Body of pancreas (tissue), 4 donors: ENCODE measurements around the gene GRM8. TPM values are rescaled to one million over a fixed set of nuclear protein-coding genes. Genes with fewer than 3 reads are reported as not detected.

Source experiments
- ATAC-seq: fragments of 150-250 bp; one replicate; pipeline ENCODE4 v1.9.1; 2016
- DNase-seq, 4 donors: peaks; one replicate each; pipeline ENCODE4 v3.0.0-alpha.2; 2019
- H3K27ac ChIP-seq, 4 donors: fragments of 200-600 bp; sonication (generic); 1 replicate in 3 of 4; 2 replicates in 1 of 4; pipeline versions ENCODE4 v1.5.1 to v1.6.1; 2016 to 2019; ENCODE audit warnings: mild to moderate bottlenecking in 1 of 4, mixed read lengths in 1 of 4, moderate library complexity in 1 of 4
- H3K27me3 ChIP-seq, 2 donors: fragments of 200-600 bp; sonication (generic); one replicate each; pipeline ENCODE4 v1.6.0; 2016; ENCODE audit warnings: mild to moderate bottlenecking in 1 of 2
- H3K36me3 ChIP-seq, 2 donors: fragments of 200-600 bp; sonication (generic); replicated peaks in 1 of 2; 2 replicates each; pipeline ENCODE4 v1.5.1; 2016; ENCODE audit warnings: low read depth in 2 of 2; ENCODE audit not compliant: insufficient read depth in 1 of 2
- H3K4me1 ChIP-seq: fragments of 200-600 bp; sonication (generic); one replicate; pipeline ENCODE4 v1.6.0; 2016
- H3K4me3 ChIP-seq, 2 donors: fragments of 200-600 bp; sonication (generic); 1 replicate in 1 of 2; 2 replicates in 1 of 2; pipeline ENCODE4 v1.5.1; 2016 to 2019
- H3K9me3 ChIP-seq, 3 donors: fragments of 200-600 bp; sonication (generic); 1 replicate in 2 of 3; 2 replicates in 1 of 3; pipeline ENCODE4 v1.5.1; 2016
- POLR2A ChIP-seq, 3 donors: fragments of 450-650 bp; IDR thresholded peaks; one replicate each; pipeline ENCODE4 v1.6.1; 2016; ENCODE audit warnings: antibody characterized with exemption in 3 of 3, mild to moderate bottlenecking in 2 of 3
- WGBS, 2 donors: methylation state at CpG; one replicate each; pipeline ENCODE4 v1.1.5; 2017; 5-methylcytosine and 5-hydroxymethylcytosine counted together
- intact Hi-C: fragments of 100-400 bp; cut with DNase I; formaldehyde crosslinking; loops from one replicate; pipeline ENCODE4 v1.15.1; 2023
- total RNA-seq, 2 donors: library from RNA; depleted of rRNA; stranded (reverse); fragments of >200 nt; gene quantifications; one replicate each; pipeline ENCODE4 v1.1.0, GENCODE V29; 2016
- TF ChIP-seq, protein P1 (sequence below), 7 experiments: fragments of 450-650 bp in 4 of 7; fragments of 200-600 bp in 3 of 7; sonication (generic) in 3 of 7; IDR thresholded peaks; one replicate each; pipeline ENCODE4 v1.5.1; 2016 to 2019; ENCODE audit warnings: antibody characterized with exemption in 7 of 7

Gene GRM8
- total RNA-seq, 2 donors from 2014 or later, result 2.3 TPM; not detected in 1

DNA sequence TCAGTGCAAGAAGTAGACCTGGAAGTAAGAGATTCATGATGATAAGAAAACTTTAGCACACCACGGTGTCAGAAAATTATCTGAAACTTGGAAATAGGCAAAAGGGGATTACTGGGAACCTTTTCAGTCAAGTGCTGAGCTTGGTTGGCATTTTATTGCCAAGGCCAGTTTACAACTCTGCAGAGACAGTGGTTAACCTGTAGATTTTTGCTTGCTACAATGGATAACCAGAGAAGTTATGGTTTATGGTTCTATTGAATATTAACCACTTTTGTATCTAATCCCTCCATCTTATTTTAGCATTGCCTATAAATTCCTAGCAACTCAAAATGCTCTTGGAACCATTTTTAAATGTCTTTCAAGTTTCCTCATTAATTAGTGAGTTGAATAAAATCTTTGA, 13.3 kb upstream of the GRM8 start:
- ATAC-seq, result no peak
- Histone ChIP-seq H3K4me3 (no peak overlapping the region), H3K4me1 (no peaks in the 10 kb centered on the region), H3K27ac (no peak overlapping the region), H3K36me3 (no peaks in the 10 kb centered on the region), H3K9me3 (no peaks in the 10 kb centered on the region), H3K27me3 (no peaks in the 10 kb centered on the region)
- no peak for TF ChIP-seq POLR2A (IDR thresholded peaks at IDR 0.05)
- TF ChIP-seq, protein P1, sequence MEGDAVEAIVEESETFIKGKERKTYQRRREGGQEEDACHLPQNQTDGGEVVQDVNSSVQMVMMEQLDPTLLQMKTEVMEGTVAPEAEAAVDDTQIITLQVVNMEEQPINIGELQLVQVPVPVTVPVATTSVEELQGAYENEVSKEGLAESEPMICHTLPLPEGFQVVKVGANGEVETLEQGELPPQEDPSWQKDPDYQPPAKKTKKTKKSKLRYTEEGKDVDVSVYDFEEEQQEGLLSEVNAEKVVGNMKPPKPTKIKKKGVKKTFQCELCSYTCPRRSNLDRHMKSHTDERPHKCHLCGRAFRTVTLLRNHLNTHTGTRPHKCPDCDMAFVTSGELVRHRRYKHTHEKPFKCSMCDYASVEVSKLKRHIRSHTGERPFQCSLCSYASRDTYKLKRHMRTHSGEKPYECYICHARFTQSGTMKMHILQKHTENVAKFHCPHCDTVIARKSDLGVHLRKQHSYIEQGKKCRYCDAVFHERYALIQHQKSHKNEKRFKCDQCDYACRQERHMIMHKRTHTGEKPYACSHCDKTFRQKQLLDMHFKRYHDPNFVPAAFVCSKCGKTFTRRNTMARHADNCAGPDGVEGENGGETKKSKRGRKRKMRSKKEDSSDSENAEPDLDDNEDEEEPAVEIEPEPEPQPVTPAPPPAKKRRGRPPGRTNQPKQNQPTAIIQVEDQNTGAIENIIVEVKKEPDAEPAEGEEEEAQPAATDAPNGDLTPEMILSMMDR (IDR thresholded peaks at IDR 0.05), result no peak
- WGBS, 2 donors, result 88 to 92% methylated on average over 1 of the region's 1 CpG
- intact Hi-C loops, result no loop called here
- no peak for DNase-seq

DNA sequence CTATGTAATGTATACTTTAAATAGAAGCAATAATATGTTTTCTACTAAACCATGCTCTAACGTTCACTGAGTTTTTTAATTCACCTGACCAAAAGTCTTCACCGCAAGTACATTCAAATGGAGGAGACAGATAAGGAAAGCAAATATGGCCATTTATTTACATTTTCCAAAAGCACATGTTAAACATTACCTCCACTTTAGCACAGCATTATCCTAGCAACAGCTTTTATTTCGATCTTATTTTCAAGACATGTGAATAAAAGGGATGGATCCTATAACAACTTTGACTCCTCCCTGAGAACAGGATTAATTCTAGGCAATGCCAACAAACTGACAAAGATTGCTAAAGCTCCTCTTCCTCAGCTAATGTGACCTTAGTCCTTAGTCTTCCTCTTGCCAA, 11.5 kb upstream of the GRM8 start:
- intact Hi-C loops, result no loop called here
- ATAC-seq (no peak), DNase-seq (no peak)
- H3K36me3 ChIP-seq, result no peaks in the 10 kb centered on the region
- TF ChIP-seq, protein P1 (IDR thresholded peaks at IDR 0.05), result no peak
- no peak for TF ChIP-seq POLR2A (IDR thresholded peaks at IDR 0.05)
- no peak overlapping the region for H3K4me3 ChIP-seq
- WGBS, 2 donors, result 24 to 27% methylated on average over 3 of the region's 3 CpGs
- no peaks in the 10 kb centered on the region for H3K27me3 ChIP-seq
- H3K4me1 ChIP-seq, result no peaks in the 10 kb centered on the region
- H3K27ac ChIP-seq, result no peak overlapping the region
- H3K9me3 ChIP-seq, result no peaks in the 10 kb centered on the region

DNA sequence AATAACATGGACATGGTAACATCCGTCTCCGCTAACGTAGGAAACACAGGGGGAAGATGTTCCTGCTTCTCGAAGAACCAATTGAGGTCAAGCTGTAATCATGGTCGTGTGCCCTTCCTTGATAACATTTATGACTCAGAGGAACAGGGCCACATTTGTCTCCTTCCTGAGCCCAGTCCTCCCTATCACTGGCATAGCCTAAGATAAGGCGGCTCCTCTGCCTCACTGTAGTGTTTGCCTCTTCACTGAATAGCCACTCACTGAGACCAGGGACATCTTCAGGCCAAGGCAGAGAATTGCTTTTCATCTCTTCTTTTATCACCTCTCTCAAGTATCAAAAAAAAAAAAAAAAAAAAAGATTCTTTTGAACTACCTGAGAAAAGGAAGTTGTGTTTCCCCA, 5.4 kb upstream of the GRM8 start:
- Histone ChIP-seq H3K4me3 (no peak overlapping the region), H3K27me3 (no peaks in the 10 kb centered on the region), H3K27ac (no peak overlapping the region), H3K9me3 (no peaks in the 10 kb centered on the region), H3K36me3 (no peaks in the 10 kb centered on the region), H3K4me1 (peaks cover under 1% of the 10 kb centered on the region)
- ATAC-seq, result no peak
- TF ChIP-seq POLR2A (IDR thresholded peaks at IDR 0.05), result no peak
- TF ChIP-seq, protein P1 (IDR thresholded peaks at IDR 0.05), result no peak
- intact Hi-C loops, result loop anchor here (10.0 kb wide), 1 partner anchor 453 kb away; no protein-coding TSS in a partner anchor
- 60 to 76% methylated on average over 6 of the region's 6 CpGs for WGBS, 2 donors
- no peak for DNase-seq

DNA sequence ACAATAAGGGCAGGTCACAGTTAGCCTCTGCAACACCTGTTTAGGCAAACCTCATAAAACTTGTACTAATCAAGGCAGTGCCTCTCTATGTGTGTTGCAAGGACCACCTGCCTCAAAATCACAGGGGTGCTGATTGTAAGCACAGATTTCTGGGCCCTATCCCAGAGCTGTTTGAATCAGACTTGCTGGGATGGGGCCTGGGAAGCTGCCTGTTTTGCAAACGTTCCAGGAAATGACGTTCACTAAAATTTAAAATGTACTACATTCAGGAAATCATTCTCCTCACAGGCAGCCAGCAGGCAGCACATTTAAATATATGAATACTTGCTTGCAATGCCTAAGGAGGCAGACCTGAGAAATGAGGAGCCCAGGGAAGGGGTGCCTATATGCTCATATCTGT, 4.3 kb upstream of the GRM8 start:
- intact Hi-C loops, result loop anchor here (10.0 kb wide), 1 partner anchor 452 kb away; no protein-coding TSS in a partner anchor
- peaks cover 11% of the 10 kb centered on the region for H3K4me1 ChIP-seq
- H3K27ac ChIP-seq, result no peak overlapping the region
- DNase-seq (no peak), ATAC-seq (no peak)
- H3K4me3 ChIP-seq, result no peak overlapping the region
- 50 to 56% methylated on average over 2 of the region's 2 CpGs for WGBS, 2 donors
- no peaks in the 10 kb centered on the region for H3K9me3 ChIP-seq
- TF ChIP-seq, protein P1 (IDR thresholded peaks at IDR 0.05), result no peak
- no peak for TF ChIP-seq POLR2A (IDR thresholded peaks at IDR 0.05)
- no peaks in the 10 kb centered on the region for H3K27me3 ChIP-seq
- no peaks in the 10 kb centered on the region for H3K36me3 ChIP-seq

DNA sequence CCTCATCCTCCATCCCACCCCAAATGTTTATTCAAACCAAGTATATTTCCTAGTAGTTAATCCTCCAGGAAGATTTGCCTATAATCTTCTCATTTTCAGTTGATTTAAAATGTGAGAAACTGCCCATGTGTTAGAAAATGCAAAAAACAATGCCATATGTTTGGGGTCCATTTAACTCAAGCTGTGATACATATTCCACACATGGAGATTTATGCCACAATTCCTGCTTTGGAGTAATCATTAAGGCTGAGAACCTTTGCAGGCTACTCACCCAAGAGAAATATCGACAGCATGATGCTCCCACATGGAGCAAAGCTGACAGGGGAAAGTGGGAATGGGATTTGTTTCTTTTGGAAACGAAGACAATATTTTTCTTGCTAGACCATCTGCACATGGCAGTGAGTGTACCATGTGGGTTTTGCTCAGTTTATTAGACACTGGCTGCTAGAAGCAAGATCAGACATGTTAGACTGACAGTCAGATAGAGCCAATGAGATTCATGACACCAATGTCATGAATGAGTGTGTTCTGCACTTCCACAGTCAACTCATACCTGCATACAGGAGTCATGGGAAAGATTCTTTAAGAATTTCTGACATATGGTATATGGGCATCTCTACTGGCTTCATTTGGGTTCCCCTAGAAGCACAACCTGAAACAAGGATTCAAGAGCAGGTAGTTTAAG, 3.4 kb upstream of the GRM8 start:
- Histone ChIP-seq H3K9me3 (no peaks in the 10 kb centered on the region), H3K27ac (no peak overlapping the region), H3K36me3 (no peaks in the 10 kb centered on the region), H3K4me3 (no peak overlapping the region), H3K27me3 (peaks cover 0 to 3% of the 10 kb centered on the region in 2 donors), H3K4me1 (peaks cover 20% of the 10 kb centered on the region)
- intact Hi-C loops, result loop anchor here (10.0 kb wide), 1 partner anchor 451 kb away; no protein-coding TSS in a partner anchor
- DNase-seq (no peak), ATAC-seq (no peak)
- WGBS, 2 donors, result 73 to 88% methylated on average over 2 of the region's 2 CpGs
- no peak for TF ChIP-seq POLR2A (IDR thresholded peaks at IDR 0.05)
- TF ChIP-seq, protein P1 (IDR thresholded peaks at IDR 0.05), result no peak
